GM23248 (cell line): ENCODE data around the gene SDC3.

Experiments used
- EZH2 ChIP-seq: fragments of 200-600 bp; sonication (generic); IDR thresholded peaks from 2 replicates; pipeline ENCODE4 v1.6.1; 2018; ENCODE audit warnings: antibody characterized with exemption, mild to moderate bottlenecking; ENCODE audit not compliant: insufficient read depth, poor library complexity, severe bottlenecking
- EZH2phosphoT487 ChIP-seq: fragments of 200-600 bp; sonication (generic); IDR thresholded peaks from 2 replicates; pipeline ENCODE4 v1.6.1; 2018; ENCODE audit warnings: antibody characterized with exemption, moderate library complexity, mild to moderate bottlenecking, low read depth; ENCODE audit not compliant: insufficient read depth

GRCh38 chr1:30844631-30845030 lies 63.9 kb downstream of the SDC3 start:
- TF ChIP-seq EZH2 (no peak), EZH2phosphoT487 (no peak)
